ENCODE results near the gene POLR1G.
"Not testable (repeated sequence)": the region's sequence is repeated elsewhere in the genome, so short reads cannot be mapped to it uniquely, and the experiment has no call there.

Gene POLR1G

GRCh38 chr19:45401815-45402214 lies 4.6 kb upstream of the POLR1G start:
- Histone ChIP-seq H3K4me3 (ENCODE audit: low read length) (peak overlapping the region; percentile 17; the same call in 1 of the 2 replicates), H3K4me1 (ENCODE audit: insufficient read depth, low read length) (peaks cover 13% of the 10 kb centered on the region), H3K36me3 (ENCODE audit: insufficient read depth, low read length) (no peaks in the 10 kb centered on the region), H3K9me3 (ENCODE audit: insufficient read depth, low read depth, low read length) (no peaks in the 10 kb centered on the region), H3K27ac (ENCODE audit: low read depth, low read length) (no peak overlapping the region), H3K27me3 (ENCODE audit: insufficient read depth, low read length) (peaks cover 11% of the 10 kb centered on the region), H3K9ac (ENCODE audit: low read depth, low read length) (no peak overlapping the region)
- WGBS, result 97% methylated on average over 5 of the region's 6 CpGs

DNA sequence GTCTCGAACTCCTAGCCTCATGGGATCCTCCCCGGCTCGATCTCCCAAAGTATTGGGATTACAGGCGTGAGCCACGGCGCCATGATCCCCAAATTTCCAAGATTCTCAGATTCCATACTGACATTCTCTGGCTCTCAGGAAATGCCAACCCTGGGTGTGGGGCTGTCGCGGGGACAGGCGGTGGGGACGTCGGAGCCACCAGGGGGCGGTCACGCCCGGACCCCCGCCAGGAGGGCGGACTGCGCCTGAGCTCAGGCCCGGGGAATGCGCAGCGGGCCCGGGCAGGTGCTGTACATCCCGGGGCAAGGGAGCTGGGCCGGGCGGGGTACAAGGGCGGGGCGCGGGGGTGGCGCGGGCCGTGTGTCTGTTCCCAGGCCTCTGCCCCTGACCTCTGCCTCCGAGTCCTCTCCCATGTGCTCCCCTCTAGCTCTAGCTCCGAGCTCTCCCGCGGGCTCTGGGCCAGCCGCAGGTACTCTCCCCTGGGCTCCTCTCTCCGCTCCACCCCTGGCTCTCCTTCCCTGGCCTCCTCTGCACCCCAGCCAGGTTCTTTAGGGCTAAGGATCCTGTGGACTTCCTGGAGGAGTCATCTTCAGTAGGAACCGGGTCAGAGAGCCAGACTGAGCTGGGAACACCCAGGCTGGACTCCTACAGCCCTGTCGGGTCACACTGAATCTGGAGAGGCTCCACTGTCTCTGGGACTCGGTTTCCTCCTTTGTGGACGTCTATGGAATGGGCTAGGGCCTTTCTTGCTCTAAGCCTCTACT lies 4.0 kb upstream of the POLR1G start:
- Histone ChIP-seq H3K9ac (ENCODE audit: low read depth, low read length) (no peak overlapping the region), H3K27me3 (ENCODE audit: insufficient read depth, low read length) (peaks cover 8% of the 10 kb centered on the region), H3K36me3 (ENCODE audit: insufficient read depth, low read length) (no peaks in the 10 kb centered on the region), H3K4me1 (ENCODE audit: insufficient read depth, low read length) (peaks cover 15% of the 10 kb centered on the region), H3K27ac (ENCODE audit: low read depth, low read length) (peak overlapping the region; percentile 34; the same call in 1 of the 2 replicates), H3K4me3 (ENCODE audit: low read length) (peak overlapping the region; percentile 17; the same call in 1 of the 2 replicates), H3K9me3 (ENCODE audit: insufficient read depth, low read depth, low read length) (no peaks in the 10 kb centered on the region)
- 12% methylated on average over 40 of the region's 40 CpGs for WGBS

DNA sequence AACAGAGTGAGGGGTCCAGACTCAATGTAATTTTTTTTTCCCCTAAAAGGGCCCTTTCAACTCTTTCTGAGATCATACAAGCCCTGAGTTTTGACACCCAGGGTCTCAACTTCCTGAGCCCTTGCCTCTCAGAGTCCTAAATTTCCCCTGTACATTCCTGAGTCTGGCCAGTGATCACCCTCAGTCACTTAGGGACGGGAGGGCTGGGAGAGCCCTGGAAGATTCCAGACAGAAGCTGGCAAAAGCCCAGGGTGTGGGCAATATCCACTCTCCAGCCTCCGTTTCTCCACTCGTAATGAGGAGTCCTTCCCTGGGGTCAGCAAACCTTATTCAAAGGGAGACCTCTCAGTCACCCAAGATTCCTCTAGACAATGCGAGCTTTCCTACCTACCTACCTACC lies 3.2 kb upstream of the POLR1G start:
- Histone ChIP-seq H3K9ac (ENCODE audit: low read depth, low read length) (no peak overlapping the region), H3K9me3 (ENCODE audit: insufficient read depth, low read depth, low read length) (no peaks in the 10 kb centered on the region), H3K4me1 (ENCODE audit: insufficient read depth, low read length) (peaks cover 15% of the 10 kb centered on the region), H3K27ac (ENCODE audit: low read depth, low read length) (no peak overlapping the region), H3K36me3 (ENCODE audit: insufficient read depth, low read length) (peaks cover 3% of the 10 kb centered on the region; the same call in 1 of the 2 replicates), H3K4me3 (ENCODE audit: low read length) (peak overlapping the region; percentile 87), H3K27me3 (ENCODE audit: insufficient read depth, low read length) (peaks cover 8% of the 10 kb centered on the region; the same call in 1 of the 2 replicates)
- WGBS, result 78% methylated on average over 4 of the region's 4 CpGs

DNA sequence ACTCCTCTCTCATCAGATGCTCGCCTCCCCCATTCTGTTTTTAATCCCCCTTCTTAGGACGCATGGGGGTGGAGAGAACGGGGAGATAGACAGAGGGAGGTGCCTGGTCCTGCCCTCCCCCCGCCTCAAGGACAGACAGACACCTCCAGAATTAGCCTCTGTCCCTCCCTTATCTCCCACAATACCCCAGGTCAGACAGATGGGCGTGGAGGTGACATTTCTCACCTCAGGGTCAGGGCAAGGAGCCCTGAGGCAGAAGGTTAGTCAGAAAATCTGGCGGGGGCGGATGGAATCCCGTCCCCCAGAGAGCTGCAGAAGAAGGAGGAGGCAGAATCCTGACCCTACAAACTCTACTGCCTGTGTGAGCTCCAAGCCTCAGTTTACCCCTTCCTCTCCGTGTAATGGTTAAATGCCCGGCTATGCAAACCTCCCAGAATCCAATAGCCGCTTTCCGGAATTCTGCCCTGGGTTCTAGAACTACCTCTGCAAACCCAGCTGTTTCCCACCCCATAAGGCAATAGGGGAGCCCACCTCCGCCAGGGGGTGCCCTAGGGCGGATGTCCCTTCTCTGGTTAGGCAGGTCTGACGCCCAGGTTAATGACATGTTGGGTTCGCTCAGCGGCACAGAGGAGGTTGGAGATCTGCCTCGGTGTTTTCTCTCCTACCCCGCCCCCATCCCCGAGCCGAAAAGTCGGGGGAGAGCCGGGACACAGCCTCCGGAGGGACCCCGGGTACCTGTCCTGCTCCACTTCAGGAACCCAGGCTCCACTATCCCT lies 2.5 kb upstream of the POLR1G start:
- Histone ChIP-seq H3K27me3 (ENCODE audit: insufficient read depth, low read length) (peaks cover 8% of the 10 kb centered on the region; the same call in 1 of the 2 replicates), H3K9ac (ENCODE audit: low read depth, low read length) (peak overlapping the region; percentile 41; the same call in 1 of the 2 replicates), H3K4me1 (ENCODE audit: insufficient read depth, low read length) (peaks cover 15% of the 10 kb centered on the region), H3K9me3 (ENCODE audit: insufficient read depth, low read depth, low read length) (no peaks in the 10 kb centered on the region), H3K27ac (ENCODE audit: low read depth, low read length) (peak overlapping the region; percentile 97; the same call in 1 of the 2 replicates), H3K36me3 (ENCODE audit: insufficient read depth, low read length) (peaks cover 10% of the 10 kb centered on the region), H3K4me3 (ENCODE audit: low read length) (peak overlapping the region; percentile 87)
- 7% methylated on average over 22 of the region's 25 CpGs for WGBS

DNA sequence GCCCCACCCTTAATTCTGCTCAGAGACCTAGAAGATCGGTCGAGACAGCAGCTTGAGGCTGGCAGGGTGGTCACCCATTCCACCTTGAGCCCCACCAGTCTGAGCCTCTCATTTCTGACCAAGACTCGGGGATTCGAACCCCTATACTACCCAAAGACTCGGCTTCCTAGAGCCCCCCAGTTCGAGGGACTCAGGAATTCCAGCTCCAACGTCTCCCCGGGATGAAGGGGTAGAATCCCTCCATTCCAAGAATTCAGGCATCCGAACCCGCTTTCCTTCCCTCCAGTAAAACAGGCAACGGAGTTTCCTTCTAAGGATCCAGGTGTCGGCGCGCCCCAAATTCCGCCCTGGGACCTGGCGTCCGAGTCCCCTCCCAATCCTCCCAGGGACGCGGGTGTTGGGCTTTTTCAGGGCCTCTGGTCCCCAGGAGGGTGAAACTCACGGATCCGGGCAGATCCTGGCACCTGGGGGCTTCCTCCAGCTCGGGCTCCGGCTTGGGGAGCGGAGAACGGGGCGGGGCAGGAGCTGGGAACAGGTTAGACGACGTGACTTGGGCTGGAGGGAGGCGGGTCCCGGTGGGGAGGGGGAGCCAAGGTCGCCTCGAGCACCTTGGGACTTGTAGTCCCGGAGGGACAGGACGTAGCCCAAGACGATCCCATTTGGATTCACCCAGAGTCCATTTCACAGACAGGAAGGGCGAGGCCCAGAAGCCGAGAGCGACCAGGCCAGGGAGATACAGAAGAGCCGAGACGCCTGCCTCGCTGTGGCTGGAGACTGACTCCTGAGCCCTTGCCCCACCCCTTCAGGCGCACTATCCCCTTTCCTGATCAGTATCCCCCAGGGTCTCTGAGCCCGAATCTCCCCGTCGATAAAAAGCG lies 1.6 kb upstream of the POLR1G start, which contains the start of gene PPP1R13L:
PPP1R13L (minus strand) TSS at position 513 of the 878 bp plus-strand sequence. CDS start 6,751 bp downstream, outside the sequence.
- peak within 1 kb of the TSS; percentile 97 for H3K27ac ChIP-seq (ENCODE audit: low read depth, low read length)
- H3K4me1 ChIP-seq (ENCODE audit: insufficient read depth, low read length), result peaks cover 15% of the 10 kb centered on the region
- H3K9me3 ChIP-seq (ENCODE audit: insufficient read depth, low read depth, low read length), result no peaks in the 10 kb centered on the region
- H3K36me3 ChIP-seq (ENCODE audit: insufficient read depth, low read length), result peaks cover 15% of the 10 kb centered on the region
- peak within 1 kb of the TSS; percentile 87 for H3K4me3 ChIP-seq (ENCODE audit: low read length)
- WGBS, result 1% methylated on average over 46 of the region's 46 CpGs
- H3K9ac ChIP-seq (ENCODE audit: low read depth, low read length), result peak within 1 kb of the TSS; percentile 99
- H3K27me3 ChIP-seq (ENCODE audit: insufficient read depth, low read length), result peaks cover 8% of the 10 kb centered on the region; the same call in 1 of the 2 replicates

GRCh38 chr19:45405435-45406225 lies 814 bp upstream of the POLR1G start:
- H3K27me3 ChIP-seq (ENCODE audit: insufficient read depth, low read length), result peaks cover 8% of the 10 kb centered on the region; the same call in 1 of the 2 replicates
- H3K9me3 ChIP-seq (ENCODE audit: insufficient read depth, low read depth, low read length), result no peaks in the 10 kb centered on the region
- H3K9ac ChIP-seq (ENCODE audit: low read depth, low read length), result peak overlapping the region; percentile 99
- 1% methylated on average over 47 of the region's 48 CpGs for WGBS
- H3K4me3 ChIP-seq (ENCODE audit: low read length), result peak overlapping the region; percentile 87
- H3K27ac ChIP-seq (ENCODE audit: low read depth, low read length), result peak overlapping the region; percentile 97
- peaks cover 15% of the 10 kb centered on the region for H3K4me1 ChIP-seq (ENCODE audit: insufficient read depth, low read length)
- H3K36me3 ChIP-seq (ENCODE audit: insufficient read depth, low read length), result peaks cover 18% of the 10 kb centered on the region

- Histone ChIP-seq H3K4me1 (ENCODE audit: insufficient read depth, low read length) (peaks cover 15% of the 10 kb centered on the region), H3K9ac (ENCODE audit: low read depth, low read length) (peak overlapping the region; percentile 99), H3K9me3 (ENCODE audit: insufficient read depth, low read depth, low read length) (no peaks in the 10 kb centered on the region), H3K27me3 (ENCODE audit: insufficient read depth, low read length) (peaks cover 8% of the 10 kb centered on the region; the same call in 1 of the 2 replicates), H3K36me3 (ENCODE audit: insufficient read depth, low read length) (peaks cover 27% of the 10 kb centered on the region), H3K27ac (ENCODE audit: low read depth, low read length) (no peak overlapping the region), H3K4me3 (ENCODE audit: low read length) (peak overlapping the region; percentile 87)
- WGBS, result under 1% methylated on average over 10 of the region's 10 CpGs
These were observed 589 bp downstream of the POLR1G start for GRCh38 chr19:45407091-45407375.

DNA sequence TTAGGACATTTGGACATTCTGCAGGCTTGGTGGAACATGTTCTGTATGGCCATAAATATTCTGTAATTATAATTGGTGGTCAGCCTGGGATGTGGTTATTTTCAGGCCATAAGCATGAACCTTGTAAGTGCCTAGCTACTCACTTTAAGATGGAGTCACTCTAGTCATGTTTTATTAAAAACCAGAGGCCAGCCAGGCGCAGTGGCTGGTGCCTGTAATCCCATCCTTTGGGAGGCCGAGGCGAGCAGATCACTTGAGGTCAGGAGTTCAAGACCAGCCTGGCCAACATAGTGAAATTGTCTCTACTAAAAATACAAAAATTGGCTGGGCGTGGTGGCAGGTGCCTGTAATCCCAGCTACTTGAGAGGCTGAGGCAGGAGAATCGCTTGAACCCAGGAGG lies 1.1 kb downstream of the POLR1G start:
- Histone ChIP-seq H3K36me3 (ENCODE audit: insufficient read depth, low read length) (peaks cover 32% of the 10 kb centered on the region), H3K9ac (ENCODE audit: low read depth, low read length) (peak overlapping the region; percentile 99; the same call in 1 of the 2 replicates), H3K4me1 (ENCODE audit: insufficient read depth, low read length) (peaks cover 15% of the 10 kb centered on the region), H3K4me3 (ENCODE audit: low read length) (peak overlapping the region; percentile 87)
- WGBS, result 89% methylated on average over 5 of the region's 5 CpGs
- H3K27me3 ChIP-seq (ENCODE audit: insufficient read depth, low read length); H3K9me3 ChIP-seq (ENCODE audit: insufficient read depth, low read depth, low read length); H3K27ac ChIP-seq (ENCODE audit: low read depth, low read length): not testable (repeated sequence)

GRCh38 chr19:45408121-45408520 lies 1.7 kb downstream of the POLR1G start:
- Histone ChIP-seq H3K27me3 (ENCODE audit: insufficient read depth, low read length) (peaks cover 3% of the 10 kb centered on the region; the same call in 1 of the 2 replicates), H3K9me3 (ENCODE audit: insufficient read depth, low read depth, low read length) (no peaks in the 10 kb centered on the region), H3K36me3 (ENCODE audit: insufficient read depth, low read length) (peaks cover 37% of the 10 kb centered on the region), H3K4me3 (ENCODE audit: low read length) (no peak overlapping the region), H3K27ac (ENCODE audit: low read depth, low read length) (no peak overlapping the region), H3K9ac (ENCODE audit: low read depth, low read length) (no peak overlapping the region), H3K4me1 (ENCODE audit: insufficient read depth, low read length) (peaks cover 10% of the 10 kb centered on the region)
- 94% methylated on average over 8 of the region's 8 CpGs for WGBS

All from HUES64 (cell line).